ENCODE results near the gene TTBK2.

The TTBK2 gene

DNA sequence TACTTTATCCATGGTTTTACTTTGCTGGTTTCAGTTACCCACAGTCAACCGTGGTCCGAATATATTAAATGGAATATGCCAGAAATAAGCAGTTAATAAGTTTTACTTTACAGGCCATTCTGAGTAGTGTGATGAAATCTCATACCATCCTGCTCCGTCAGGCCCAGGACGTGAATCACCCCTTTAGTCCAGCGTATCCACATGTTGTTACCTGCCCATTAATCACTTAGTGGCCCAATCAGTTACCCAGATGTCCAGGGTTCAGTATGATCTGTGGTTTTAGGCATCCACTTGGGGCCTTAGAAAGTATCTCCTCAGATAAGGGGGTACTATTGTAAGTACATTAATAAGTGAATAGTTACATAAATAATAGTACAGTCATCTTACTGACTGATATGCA is 88.0 kb downstream of the TTBK2 start:
- H3K4me3 ChIP-seq (replicated peaks; ENCODE audit: low read depth, low read length), result no peak overlapping the region
- no peak for TF ChIP-seq CTCF (IDR thresholded peaks at IDR 0.05; ENCODE audit: low read depth, low read length, missing control alignments)
- peak; percentile 40 for DNase-seq (ENCODE audit: extremely low read depth, low read depth)

GRCh38 chr15:42826251-42826890 is 94.2 kb downstream of the TTBK2 start:
- H3K4me3 ChIP-seq (replicated peaks; ENCODE audit: low read depth, low read length), result no peak overlapping the region
- no peak for DNase-seq (ENCODE audit: extremely low read depth, low read depth)
- TF ChIP-seq CTCF (IDR thresholded peaks at IDR 0.05; ENCODE audit: low read depth, low read length, missing control alignments), result no peak

DNA sequence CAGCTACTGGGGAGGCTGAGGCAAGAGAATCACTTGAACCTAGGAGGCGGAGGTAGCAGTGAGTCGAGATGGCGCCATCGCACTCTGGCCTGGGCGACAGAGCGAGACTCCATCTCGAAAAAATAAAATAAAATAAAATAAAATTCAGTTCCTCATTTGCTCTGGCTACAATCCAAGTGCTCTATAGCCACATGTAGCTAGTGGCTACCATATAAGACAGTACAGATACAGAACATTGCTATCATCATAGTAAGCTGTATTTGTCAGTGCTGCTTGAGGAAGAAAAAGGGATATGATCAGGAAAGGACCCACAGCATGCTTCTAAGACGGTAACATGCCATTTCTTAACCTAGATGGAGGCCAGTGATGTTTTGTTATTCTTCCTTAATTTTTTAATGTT is 95.0 kb downstream of the TTBK2 start:
- no peak for TF ChIP-seq CTCF (IDR thresholded peaks at IDR 0.05; ENCODE audit: low read depth, low read length, missing control alignments)
- H3K4me3 ChIP-seq (replicated peaks; ENCODE audit: low read depth, low read length), result no peak overlapping the region
- no peak for DNase-seq (ENCODE audit: extremely low read depth, low read depth)

GRCh38 chr15:42820811-42821210 is 99.8 kb downstream of the TTBK2 start:
- no peak for DNase-seq (ENCODE audit: extremely low read depth, low read depth)
- no peak for TF ChIP-seq CTCF (IDR thresholded peaks at IDR 0.05; ENCODE audit: low read depth, low read length, missing control alignments)
- no peak overlapping the region for H3K4me3 ChIP-seq (replicated peaks; ENCODE audit: low read depth, low read length)

- no peak overlapping the region for H3K4me3 ChIP-seq (replicated peaks; ENCODE audit: low read depth, low read length)
- DNase-seq (ENCODE audit: extremely low read depth, low read depth), result no peak
- no peak for TF ChIP-seq CTCF (IDR thresholded peaks at IDR 0.05; ENCODE audit: low read depth, low read length, missing control alignments)
Observed at GRCh38 chr15:42819786-42820185, 100.8 kb downstream of the TTBK2 start.

DNA sequence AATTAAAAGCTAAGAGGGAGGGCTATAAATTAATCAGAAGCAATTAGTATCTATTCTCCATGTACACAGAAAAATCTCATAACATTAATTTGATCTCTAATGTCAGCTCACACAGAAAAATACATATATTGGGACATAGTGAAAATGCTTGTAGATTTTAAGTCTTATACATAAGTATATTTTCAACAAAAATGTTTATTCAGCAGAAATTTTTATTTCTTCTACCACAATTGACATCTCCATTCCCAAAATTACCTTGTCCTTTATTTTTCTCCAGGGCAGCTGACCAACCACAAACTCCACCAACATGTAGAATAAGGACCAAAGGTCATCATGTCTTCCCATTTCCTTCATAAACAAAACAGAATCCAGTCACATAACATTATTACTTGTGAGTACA is 109.1 kb downstream of the TTBK2 start:
- no peak for DNase-seq (ENCODE audit: extremely low read depth, low read depth)
- no peak for TF ChIP-seq CTCF (IDR thresholded peaks at IDR 0.05; ENCODE audit: low read depth, low read length, missing control alignments)
- H3K4me3 ChIP-seq (replicated peaks; ENCODE audit: low read depth, low read length), result no peak overlapping the region

DNA sequence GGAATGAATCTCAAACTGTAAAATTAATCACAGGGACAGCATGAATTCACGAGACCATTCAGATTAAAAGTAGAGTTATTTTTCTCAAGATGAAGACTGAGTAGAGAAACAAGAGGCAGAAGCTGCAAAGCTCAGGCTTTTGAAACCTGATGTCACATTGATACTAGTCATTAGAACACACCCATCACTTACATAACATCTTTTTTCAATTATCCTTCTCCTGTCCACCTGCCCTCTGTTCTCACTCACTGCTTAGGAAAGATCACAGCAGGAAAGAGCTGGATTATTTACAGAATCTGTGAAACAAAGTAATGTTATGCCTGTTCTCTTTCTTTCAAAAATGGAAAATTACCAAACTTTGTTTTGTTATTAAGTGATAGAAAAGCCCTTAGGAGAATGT is 111.7 kb downstream of the TTBK2 start:
- DNase-seq (ENCODE audit: extremely low read depth, low read depth), result no peak
- H3K4me3 ChIP-seq (replicated peaks; ENCODE audit: low read depth, low read length), result no peak overlapping the region
- TF ChIP-seq CTCF (IDR thresholded peaks at IDR 0.05; ENCODE audit: low read depth, low read length, missing control alignments), result no peak

All from HFF-Myc (cell line).